HCT116 (cell line): ENCODE data around the gene TREM1.

Experiments used
- CEBPB ChIP-seq: IDR thresholded peaks from 2 replicates; pipeline ENCODE4 v1.6.1; 2012; ENCODE audit warnings: low read depth
- CTCF ChIP-seq, 3 experiments: fragments of 200-600 bp in 1 of 3; sonication (generic) in 1 of 3; IDR thresholded peaks in 2 of 3; conservative IDR thresholded peaks in 1 of 3; 2 replicates each; pipeline ENCODE4 v1.5.1; 2012 to 2017; ENCODE audit warnings: low read depth in 2 of 3, low read length in 2 of 3, antibody characterized with exemption in 1 of 3, borderline replicate concordance in 1 of 3, control low read depth in 1 of 3, mild to moderate bottlenecking in 1 of 3, mixed read lengths in 1 of 3, mixed run types in 1 of 3, moderate library complexity in 1 of 3; ENCODE audit not compliant: insufficient read depth in 1 of 3
- MAX ChIP-seq: IDR thresholded peaks from 2 replicates; pipeline ENCODE4 v1.6.1; 2012
- REST ChIP-seq: IDR thresholded peaks from 2 replicates; pipeline ENCODE4 v1.6.1; 2012; ENCODE audit warnings: low read depth

- no peak for TF ChIP-seq CEBPB
- no peak for TF ChIP-seq CTCF (IDR thresholded peaks at IDR 0.05 in 2 of 3, conservative IDR thresholded peaks at IDR 0.05 in 1 of 3; ENCODE audit: borderline replicate concordance in 1 of 3, insufficient read depth in 1 of 3, low read depth in 2 of 3, low read length in 2 of 3)
- no peak for TF ChIP-seq MAX
- no peak for TF ChIP-seq REST
These were observed 48.8 kb upstream of the TREM1 start, which contains the start of gene NCR2 for GRCh38 chr6:41335296-41335695.
